SK-N-SH (cell line): Measurements from ENCODE around the gene GPANK1. TPM values are rescaled to one million over a fixed set of nuclear protein-coding genes. Genes with fewer than 3 reads are reported as not detected.

Experiments used
- CTCF ChIA-PET: fragments of 300-600, 350-600 bp; formaldehyde crosslinking; extraction: SDS; loops from one replicate; lab custom pipeline; 2021; lab: Yijun Ruan, JAX
- POLR2A ChIA-PET: fragments of 350-600 bp; sonication (Branson Sonifier 250); formaldehyde crosslinking; extraction: SDS; loops from one replicate; lab custom pipeline; 2020; ENCODE audit warnings: antibody characterized with exemption, inconsistent platforms; lab: Yijun Ruan, JAX
- DNase-seq: peaks from one replicate; pipeline ENCODE4 v3.0.0; 2012
- H2AFZ ChIP-seq: fragments of 200-600 bp; sonication (generic); 2 replicates; pipeline ENCODE4 v1.8.1; 2016; ENCODE audit warnings: antibody characterized with exemption, mild to moderate bottlenecking, low read depth
- H3F3A ChIP-seq: fragments of 200-600 bp; sonication (generic); replicated peaks from 2 replicates; pipeline ENCODE3; 2016; ENCODE audit warnings: antibody characterized with exemption, mild to moderate bottlenecking; ENCODE audit not compliant: insufficient read depth
- H3K27ac ChIP-seq, 2 experiments: fragments of 200-500 bp in 1 of 2; fragments of 200-600 bp in 1 of 2; sonication (Bioruptor generic) in 1 of 2; sonication (generic), shearing (Covaris generic) in 1 of 2; 2 replicates each; pipeline versions ENCODE4 v1.5.1 to v1.6.1; 2014 to 2016; ENCODE audit warnings: low read depth in 2 of 2, inconsistent platforms in 1 of 2, low read length in 1 of 2, mild to moderate bottlenecking in 1 of 2, mixed read lengths in 1 of 2
- H3K27me3 ChIP-seq: fragments of 200-600 bp; sonication (generic), shearing (Covaris generic); 2 replicates; pipeline ENCODE4 v1.6.1; 2016; ENCODE audit warnings: mixed run types; ENCODE audit not compliant: insufficient read depth
- H3K36me3 ChIP-seq, 2 experiments: fragments of 200-500 bp in 1 of 2; fragments of 200-600 bp in 1 of 2; sonication (Bioruptor generic) in 1 of 2; sonication (generic) in 1 of 2; replicated peaks in 1 of 2; 2 replicates each; pipeline versions ENCODE3 to v1.5.1; 2014 to 2016; ENCODE audit warnings: low read length in 1 of 2, mild to moderate bottlenecking in 1 of 2; ENCODE audit not compliant: insufficient read depth in 2 of 2, control insufficient read depth in 1 of 2
- H3K4me1 ChIP-seq, 2 experiments: fragments of 200-500 bp in 1 of 2; fragments of 200-600 bp in 1 of 2; sonication (Bioruptor generic) in 1 of 2; sonication (generic), shearing (Covaris generic) in 1 of 2; 2 replicates each; pipeline versions ENCODE4 v1.5.1 to v1.6.1; 2014 to 2016; ENCODE audit warnings: low read depth in 1 of 2, low read length in 1 of 2, mixed run types in 1 of 2; ENCODE audit not compliant: insufficient read depth in 2 of 2, control insufficient read depth in 1 of 2
- H3K4me2 ChIP-seq: fragments of 200-600 bp; sonication (generic), shearing (Covaris generic); 2 replicates; pipeline ENCODE4 v1.6.1; 2017; ENCODE audit warnings: mixed run types
- H3K4me3 ChIP-seq, 2 experiments: fragments of 200-500 bp in 1 of 2; fragments of 200-600 bp in 1 of 2; sonication (Bioruptor generic) in 1 of 2; sonication (generic), shearing (Covaris generic) in 1 of 2; 2 replicates each; pipeline versions ENCODE4 v1.5.1 to v1.8.1; 2014 to 2016; ENCODE audit warnings: low read depth in 2 of 2, inconsistent platforms in 1 of 2, low read length in 1 of 2, mild to moderate bottlenecking in 1 of 2, mixed read lengths in 1 of 2, moderate library complexity in 1 of 2
- H3K79me2 ChIP-seq: fragments of 200-600 bp; sonication (generic); 2 replicates; pipeline ENCODE4 v1.8.1; 2017; ENCODE audit warnings: mild to moderate bottlenecking; ENCODE audit not compliant: insufficient read depth
- H3K9ac ChIP-seq: fragments of 200-600 bp; sonication (generic); 2 replicates; pipeline ENCODE4 v1.6.1; 2017; ENCODE audit warnings: mixed run types
- H3K9me2 ChIP-seq: fragments of 200-600 bp; sonication (generic); 2 replicates; pipeline ENCODE4 v1.6.1; 2017; ENCODE audit warnings: mixed run types
- H3K9me3 ChIP-seq: fragments of 200-600 bp; sonication (generic); 2 replicates; pipeline ENCODE4 v1.6.1; 2017; ENCODE audit warnings: mixed run types, mild to moderate bottlenecking, moderate library complexity
- H4K20me1 ChIP-seq: fragments of 200-600 bp; sonication (generic); 2 replicates; pipeline ENCODE4 v1.6.1; 2017; ENCODE audit warnings: mild to moderate bottlenecking, mixed run types; ENCODE audit not compliant: insufficient read depth
- CHD2 ChIP-seq: fragments of 150-350 bp; IDR thresholded peaks from 2 replicates; pipeline ENCODE4 v1.6.1; 2018; ENCODE audit warnings: low read length; ENCODE audit not compliant: partially characterized antibody
- ELF1 ChIP-seq: IDR thresholded peaks from 2 replicates; pipeline ENCODE4 v1.4.0; 2012
- EP300 ChIP-seq, 2 experiments: IDR thresholded peaks; 2 replicates each; pipeline versions ENCODE4 v1.4.0 to v1.6.1; 2012; ENCODE audit warnings: borderline replicate concordance in 1 of 2, low read depth in 1 of 2, low read length in 1 of 2
- FOXM1 ChIP-seq: IDR thresholded peaks from 2 replicates; pipeline ENCODE4 v1.4.0; 2012; ENCODE audit warnings: low read depth, mild to moderate bottlenecking
- GATA2 ChIP-seq: sonication (generic); formaldehyde crosslinking; IDR thresholded peaks from 2 replicates; pipeline ENCODE4 v1.5.0; 2020; ENCODE audit warnings: mild to moderate bottlenecking, missing genetic modification reagents
- RFX5 ChIP-seq: IDR thresholded peaks from 2 replicates; pipeline ENCODE4 v1.6.1; 2012; ENCODE audit warnings: mild to moderate bottlenecking, improper control_type of control experiment, low read length
- SIN3A ChIP-seq: IDR thresholded peaks from 2 replicates; pipeline ENCODE4 v1.6.1; 2012; ENCODE audit warnings: low read depth, mild to moderate bottlenecking, low read length, moderate library complexity, borderline replicate concordance
- TAF1 ChIP-seq: IDR thresholded peaks from 2 replicates; pipeline ENCODE4 v1.6.1; 2012; ENCODE audit warnings: low read depth, mild to moderate bottlenecking, low read length, moderate library complexity, borderline replicate concordance
- YY1 ChIP-seq: IDR thresholded peaks from 2 replicates; pipeline ENCODE4 v1.4.0; 2012; ENCODE audit warnings: low read depth, mild to moderate bottlenecking
- WGBS: methylation state at CpG from one replicate; pipeline ENCODE4 v1.1.6; 2017; ENCODE audit warnings: low lambda C conversion rate; 5-methylcytosine and 5-hydroxymethylcytosine counted together
- polyA plus RNA-seq, 3 experiments: library from polyadenylated mRNA; depleted of rRNA; stranded (reverse); fragments of >200 nt; gene quantifications; 2 replicates each; pipeline ENCODE4 v1.2.3, GENCODE V29; 2012
- TF ChIP-seq, protein P1 (sequence below): IDR thresholded peaks from 2 replicates; pipeline ENCODE4 v1.4.0; 2012; ENCODE audit warnings: low read depth
- TF ChIP-seq, protein P2 (sequence below): IDR thresholded peaks from 2 replicates; pipeline ENCODE4; 2012
- TF ChIP-seq, protein P3 (sequence below): fragments of 150-350 bp; IDR thresholded peaks from 2 replicates; pipeline ENCODE4 v1.6.1; 2016; ENCODE audit warnings: mild to moderate bottlenecking, low read depth, low read length
- TF ChIP-seq, protein P4 (sequence below): fragments of 200-600 bp; sonication (generic); IDR thresholded peaks from 2 replicates; pipeline ENCODE4 v1.6.1; 2017; ENCODE audit warnings: antibody characterized with exemption, mild to moderate bottlenecking, moderate library complexity

Gene GPANK1
- polyA plus RNA-seq, 1 of the 3 experiments (the other 2 are of a cell fraction) = 19.1 TPM

DNA sequence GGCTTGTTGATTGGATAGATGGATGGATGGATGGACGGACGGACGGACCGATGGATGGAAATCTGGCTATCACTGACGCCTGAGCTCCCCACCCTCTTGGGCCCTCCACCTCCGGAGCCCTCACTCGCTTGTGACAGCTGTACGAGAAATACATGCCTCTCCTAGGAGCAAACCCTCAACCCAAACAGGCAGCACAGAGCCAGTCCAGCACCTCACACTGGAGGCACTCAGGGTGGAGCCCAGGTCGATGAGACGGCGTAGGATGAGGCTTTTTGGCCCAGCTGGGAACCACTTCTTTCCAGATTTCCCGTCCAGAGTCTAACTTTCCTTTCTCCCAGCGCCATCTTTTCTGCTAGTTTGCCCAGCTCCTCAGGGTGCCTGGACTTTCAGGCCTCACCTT, 18.8 kb upstream of the GPANK1 start:
- WGBS = 94% methylated on average over 13 of the region's 13 CpGs

DNA sequence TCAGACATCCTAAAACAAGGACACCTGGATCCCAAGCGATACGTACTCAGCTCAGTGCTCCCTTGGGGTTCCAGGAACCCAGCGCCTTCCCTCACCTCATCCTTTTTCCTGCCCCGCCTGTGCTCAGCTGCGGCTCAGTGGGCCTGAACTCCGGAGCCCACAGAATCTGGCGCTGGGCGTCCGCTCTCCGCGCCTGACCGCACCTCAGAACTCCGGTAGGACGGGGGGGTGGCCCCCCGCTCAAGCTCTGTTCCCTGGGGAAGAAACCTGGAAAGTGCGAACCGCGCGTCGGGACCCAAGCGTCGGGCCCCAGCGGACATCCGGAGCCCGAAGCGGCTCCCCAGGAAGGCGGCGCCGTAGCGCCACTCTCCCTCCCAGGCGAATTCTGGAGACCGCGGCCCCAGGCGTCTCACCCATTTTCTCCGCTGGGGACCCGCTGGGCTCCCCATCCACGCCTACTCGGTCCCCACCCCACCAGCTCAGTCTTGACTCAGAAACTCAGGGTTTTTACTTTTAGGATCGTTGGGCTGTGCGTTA, 16.4 kb upstream of the GPANK1 start:
- Histone ChIP-seq H3K4me1 (peaks cover 3 to 7% of the 10 kb centered on the region in 2 experiments; a peak in 2 of 4 replicates), H2AFZ (peak overlapping the region; percentile 74), H3F3A (no peaks in the 10 kb centered on the region), H3K4me2 (peak overlapping the region; percentile 14; the same call in 1 of the 2 replicates), H3K27me3 (no peaks in the 10 kb centered on the region), H3K36me3 (peaks cover 0 to under 1% of the 10 kb centered on the region in 2 experiments), H3K9me3 (no peaks in the 10 kb centered on the region), H4K20me1 (no peaks in the 10 kb centered on the region), H3K79me2 (no peaks in the 10 kb centered on the region), H3K27ac (no peak overlapping the region), H3K9me2 (no peaks in the 10 kb centered on the region), H3K4me3 (peak overlapping the region in 1 of 2 experiments; percentile 31; a peak in 1 of 4 replicates), H3K9ac (no peak overlapping the region)
- ChIA-PET CTCF (interaction anchor here (0.6 to 3.2 kb wide), 19 partner anchors 9 to 271 kb away, joined by 3 to 29 read pairs (median 5); partner anchors contain the start of genes GPANK1, LY6G5B, MSH5 and NEU1), POLR2A (interaction anchor here (0.7 kb wide), 1 partner anchor 220 kb away, joined by 3 read pairs; no protein-coding TSS in a partner anchor)
- DNase-seq = peak; percentile 72
- 54% methylated on average over 10 of the region's 40 CpGs for WGBS
- TF ChIP-seq TAF1 (no peak), EP300 (IDR thresholded peaks at IDR 0.05; ENCODE audit: borderline replicate concordance in 1 of 2, low read depth in 1 of 2, low read length in 1 of 2) (no peak), ELF1 (no peak), RFX5 (no peak), FOXM1 (no peak), GATA2 (no peak), SIN3A (no peak)
- TF ChIP-seq, protein P1, sequence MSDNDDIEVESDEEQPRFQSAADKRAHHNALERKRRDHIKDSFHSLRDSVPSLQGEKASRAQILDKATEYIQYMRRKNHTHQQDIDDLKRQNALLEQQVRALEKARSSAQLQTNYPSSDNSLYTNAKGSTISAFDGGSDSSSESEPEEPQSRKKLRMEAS = no peak
- TF ChIP-seq, protein P2, sequence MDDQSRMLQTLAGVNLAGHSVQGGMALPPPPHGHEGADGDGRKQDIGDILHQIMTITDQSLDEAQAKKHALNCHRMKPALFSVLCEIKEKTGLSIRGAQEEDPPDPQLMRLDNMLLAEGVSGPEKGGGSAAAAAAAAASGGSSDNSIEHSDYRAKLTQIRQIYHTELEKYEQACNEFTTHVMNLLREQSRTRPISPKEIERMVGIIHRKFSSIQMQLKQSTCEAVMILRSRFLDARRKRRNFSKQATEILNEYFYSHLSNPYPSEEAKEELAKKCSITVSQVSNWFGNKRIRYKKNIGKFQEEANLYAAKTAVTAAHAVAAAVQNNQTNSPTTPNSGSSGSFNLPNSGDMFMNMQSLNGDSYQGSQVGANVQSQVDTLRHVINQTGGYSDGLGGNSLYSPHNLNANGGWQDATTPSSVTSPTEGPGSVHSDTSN = no peak
- TF ChIP-seq, protein P3, sequence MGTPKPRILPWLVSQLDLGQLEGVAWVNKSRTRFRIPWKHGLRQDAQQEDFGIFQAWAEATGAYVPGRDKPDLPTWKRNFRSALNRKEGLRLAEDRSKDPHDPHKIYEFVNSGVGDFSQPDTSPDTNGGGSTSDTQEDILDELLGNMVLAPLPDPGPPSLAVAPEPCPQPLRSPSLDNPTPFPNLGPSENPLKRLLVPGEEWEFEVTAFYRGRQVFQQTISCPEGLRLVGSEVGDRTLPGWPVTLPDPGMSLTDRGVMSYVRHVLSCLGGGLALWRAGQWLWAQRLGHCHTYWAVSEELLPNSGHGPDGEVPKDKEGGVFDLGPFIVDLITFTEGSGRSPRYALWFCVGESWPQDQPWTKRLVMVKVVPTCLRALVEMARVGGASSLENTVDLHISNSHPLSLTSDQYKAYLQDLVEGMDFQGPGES = no peak

More for the DNA sequence above, 18.8 kb upstream of the GPANK1 start:
- no peaks in the 10 kb centered on the region for H4K20me1 ChIP-seq
- H3K9me2 ChIP-seq = no peaks in the 10 kb centered on the region
- TF ChIP-seq CHD2 = no peak
- TF ChIP-seq, protein P4, sequence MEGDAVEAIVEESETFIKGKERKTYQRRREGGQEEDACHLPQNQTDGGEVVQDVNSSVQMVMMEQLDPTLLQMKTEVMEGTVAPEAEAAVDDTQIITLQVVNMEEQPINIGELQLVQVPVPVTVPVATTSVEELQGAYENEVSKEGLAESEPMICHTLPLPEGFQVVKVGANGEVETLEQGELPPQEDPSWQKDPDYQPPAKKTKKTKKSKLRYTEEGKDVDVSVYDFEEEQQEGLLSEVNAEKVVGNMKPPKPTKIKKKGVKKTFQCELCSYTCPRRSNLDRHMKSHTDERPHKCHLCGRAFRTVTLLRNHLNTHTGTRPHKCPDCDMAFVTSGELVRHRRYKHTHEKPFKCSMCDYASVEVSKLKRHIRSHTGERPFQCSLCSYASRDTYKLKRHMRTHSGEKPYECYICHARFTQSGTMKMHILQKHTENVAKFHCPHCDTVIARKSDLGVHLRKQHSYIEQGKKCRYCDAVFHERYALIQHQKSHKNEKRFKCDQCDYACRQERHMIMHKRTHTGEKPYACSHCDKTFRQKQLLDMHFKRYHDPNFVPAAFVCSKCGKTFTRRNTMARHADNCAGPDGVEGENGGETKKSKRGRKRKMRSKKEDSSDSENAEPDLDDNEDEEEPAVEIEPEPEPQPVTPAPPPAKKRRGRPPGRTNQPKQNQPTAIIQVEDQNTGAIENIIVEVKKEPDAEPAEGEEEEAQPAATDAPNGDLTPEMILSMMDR = no peak
- TF ChIP-seq YY1 = no peak
- no peak for DNase-seq
- peaks cover 3 to 7% of the 10 kb centered on the region in 2 experiments; a peak in 2 of 4 replicates for H3K4me1 ChIP-seq
- H3K27ac ChIP-seq = no peak overlapping the region
- H3K79me2 ChIP-seq = no peaks in the 10 kb centered on the region
- no peak overlapping the region for H3K4me3 ChIP-seq
- no peaks in the 10 kb centered on the region for H3F3A ChIP-seq
- no peak overlapping the region for H3K9ac ChIP-seq
- H3K36me3 ChIP-seq = peaks cover under 1 to 18% of the 10 kb centered on the region in 2 experiments
- H3K27me3 ChIP-seq = no peaks in the 10 kb centered on the region
- H3K9me3 ChIP-seq = no peaks in the 10 kb centered on the region
- ChIA-PET CTCF (interaction anchor here (0.7 to 1.6 kb wide), 5 partner anchors 52 to 147 kb away, joined by 3 to 4 read pairs (median 4); partner anchors contain the start of gene VARS1), POLR2A (no interaction called here)
- H3K4me2 ChIP-seq = no peak overlapping the region
- H2AFZ ChIP-seq = no peak overlapping the region
